K562 (cell line): ENCODE measurements around the gene CLCN4. TPM values are rescaled to one million over a fixed set of nuclear protein-coding genes. Genes with fewer than 3 reads are reported as not detected.

Experiments used
- ATAC-seq: fragments of 200-7000 bp; cut with Tn5 transposase; 3 replicates; pipeline ENCODE4 v1.9.1; 2020; ENCODE audit warnings: moderate library complexity
- BruUV-seq: library from RNA; stranded (reverse); fragments of 400-500 nt; replicated peaks from 2 replicates; lab custom pipeline; 2021; lab: Mats Ljungman, UMichigan
- CTCF ChIA-PET: fragments of 300-600 bp; formaldehyde crosslinking; extraction: SDS; loops from one replicate; lab custom pipeline; 2021; ENCODE audit warnings: low intra/inter-chr PET ratio; lab: Yijun Ruan, JAX
- POLR2A ChIA-PET: fragments of 300-600, 350-650 bp; sonication (Branson Sonifier 250); formaldehyde crosslinking; extraction: SDS; loops from one replicate; lab custom pipeline; 2021; ENCODE audit warnings: antibody characterized with exemption, inconsistent platforms; lab: Yijun Ruan, JAX
- DNase-seq, 4 experiments: peaks; one replicate each; pipeline versions ENCODE4 v3.0.0 to v3.0.0-alpha.2; 2011 to 2018; ENCODE audit warnings: low spot score in 3 of 4, mixed read lengths in 3 of 4; ENCODE audit errors: extremely low read depth in 1 of 4
- FAIRE-seq: peaks from 2 replicates; lab custom pipeline; 2011; peaks lifted over from hg19 to GRCh38; lab: Jason Lieb, UNC
- H2AFZ ChIP-seq: 2 replicates; pipeline ENCODE4 v1.6.0; 2011; ENCODE audit warnings: low read depth, low read length, control low read depth, inconsistent platforms
- H3K27ac ChIP-seq: fragments of 200-600 bp; 3 replicates; pipeline ENCODE4 v1.8.0; 2011; ENCODE audit warnings: low read depth, mild to moderate bottlenecking, control low read depth, inconsistent platforms, low read length, moderate library complexity, mixed read lengths; ENCODE audit errors: extremely low read depth
- H3K27me3 ChIP-seq, 2 experiments: fragments of 300-600 bp in 1 of 2; 2 replicates in 1 of 2; 3 replicates in 1 of 2; pipeline versions ENCODE4 v1.6.0 to v1.8.0; 2011; ENCODE audit warnings: inconsistent platforms in 2 of 2, low read length in 2 of 2, mild to moderate bottlenecking in 1 of 2, mixed read lengths in 1 of 2, moderate library complexity in 1 of 2; ENCODE audit not compliant: control insufficient read depth in 2 of 2, insufficient read depth in 2 of 2
- H3K36me3 ChIP-seq: fragments of 300-600 bp; 3 replicates; pipeline ENCODE4 v1.8.0; 2011; ENCODE audit warnings: mild to moderate bottlenecking, low read length, inconsistent platforms; ENCODE audit not compliant: control insufficient read depth, insufficient read depth
- H3K4me1 ChIP-seq, 2 experiments: fragments of 200-600 bp in 1 of 2; replicated peaks in 1 of 2; 2 replicates in 1 of 2; 3 replicates in 1 of 2; pipeline versions ENCODE4 v1.5.1 to v1.8.0; 2011; ENCODE audit warnings: inconsistent platforms in 2 of 2, low read length in 2 of 2, mild to moderate bottlenecking in 1 of 2, mixed read lengths in 1 of 2, moderate library complexity in 1 of 2; ENCODE audit not compliant: control insufficient read depth in 2 of 2, insufficient read depth in 2 of 2
- H3K4me2 ChIP-seq: 2 replicates; pipeline ENCODE4 v1.6.1; 2011; ENCODE audit warnings: low read length, control low read depth, inconsistent platforms, mixed read lengths; ENCODE audit not compliant: insufficient read depth
- H3K4me3 ChIP-seq: fragments of 200-600 bp; sonication (generic), shearing (Covaris generic); 2 replicates; pipeline ENCODE4 v1.5.1; 2016; ENCODE audit warnings: control low read depth, inconsistent platforms
- H3K79me2 ChIP-seq: fragments of 200-600 bp; 3 replicates; pipeline ENCODE4 v1.8.0; 2011; ENCODE audit warnings: low read length, inconsistent platforms; ENCODE audit not compliant: control insufficient read depth, insufficient read depth
- H3K9ac ChIP-seq, 2 experiments: 2 replicates each; pipeline versions ENCODE4 v1.6.0 to v1.6.1; 2011; ENCODE audit warnings: low read depth in 2 of 2, low read length in 2 of 2, control low read depth in 1 of 2, inconsistent platforms in 1 of 2, mild to moderate bottlenecking in 1 of 2, mixed read lengths in 1 of 2; ENCODE audit not compliant: insufficient read depth in 1 of 2
- H3K9me1 ChIP-seq: one replicate; pipeline ENCODE4 v1.6.0; 2011; ENCODE audit warnings: inconsistent platforms, mild to moderate bottlenecking, low read length, moderate library complexity; ENCODE audit not compliant: control insufficient read depth, insufficient read depth
- H3K9me3 ChIP-seq: replicated peaks from 2 replicates; pipeline ENCODE4 v1.5.1; 2011; ENCODE audit warnings: low read depth, low read length, inconsistent platforms; ENCODE audit not compliant: control insufficient read depth, insufficient read depth
- H4K20me1 ChIP-seq: replicated peaks from 2 replicates; pipeline ENCODE4 v1.6.1; 2011; ENCODE audit warnings: low read length, inconsistent platforms, mixed read lengths; ENCODE audit not compliant: control insufficient read depth, insufficient read depth
- E2F3 ChIP-seq: fragments of 250-450 bp; sonication (Bioruptor Pico); IDR thresholded peaks from 2 replicates; pipeline ENCODE4 v1.4.0; 2020; ENCODE audit warnings: mild to moderate bottlenecking
- JUNB ChIP-seq: fragments of 450-650 bp; formaldehyde crosslinking; conservative IDR thresholded peaks from 2 replicates; pipeline ENCODE4 v1.4.0; 2020; ENCODE audit warnings: mild to moderate bottlenecking
- NFATC3 ChIP-seq: fragments of 450-650 bp; IDR thresholded peaks from 2 replicates; pipeline ENCODE4 v1.6.1; 2017; ENCODE audit warnings: mild to moderate bottlenecking
- ZNF212 ChIP-seq: fragments of 450-650 bp; formaldehyde crosslinking; IDR thresholded peaks from 2 replicates; pipeline ENCODE4 v1.4.0; 2020; ENCODE audit warnings: mild to moderate bottlenecking
- ZNF324 ChIP-seq: fragments of 250-450 bp; sonication (Bioruptor Pico); IDR thresholded peaks from 2 replicates; pipeline ENCODE4 v1.4.0; 2020; ENCODE audit warnings: mild to moderate bottlenecking
- ZSCAN29 ChIP-seq: fragments of 450-650 bp; IDR thresholded peaks from 2 replicates; pipeline ENCODE4 v1.6.1; 2017
- whole genome bisulfite sequencing: fragments of 100-300 bp; shearing (Covaris generic); methylation state at CpG from one replicate; pipeline ENCODE4 v1.1.6; 2016; ENCODE audit warnings: low coverage, mixed read lengths; ENCODE audit not compliant: insufficient coverage; ENCODE audit errors: missing lambda C conversion rate; 5-methylcytosine and 5-hydroxymethylcytosine counted together
- in situ Hi-C: fragments of 300-500 bp; cut with MboI; formaldehyde crosslinking; loops from 4 replicates; pipeline ENCODE4 v1.15.0; 2018; ENCODE audit warnings: inconsistent platforms, mixed read lengths
- intact Hi-C: fragments of 100-400 bp; cut with micrococcal nuclease; formaldehyde crosslinking; loops from 2 replicates; pipeline ENCODE4 v1.14.2; 2022
- polyA plus RNA-seq, 8 experiments: library from polyadenylated mRNA; depleted of rRNA in 4 of 8; stranded (reverse) in 5 of 8; unstranded in 3 of 8; fragments of >200 nt; fragmentation: Nextera tagmentation in 2 of 8; fragmentation: Illumina TruSeq in 1 of 8; extraction: Ambion mirVana in 2 of 8; extraction: Trizol in 1 of 8; gene quantifications; 2 replicates each; pipeline versions ENCODE4 v1.2.1 to v1.2.3, GENCODE V29; 2011 to 2014; ENCODE audit warnings: inconsistent platforms in 1 of 8, missing spikeins in 1 of 8
- total RNA-seq, 7 experiments: library from RNA; depleted of rRNA in 6 of 7; stranded (reverse); fragments of >200 nt in 6 of 7; fragmentation: Illumina TruSeq in 2 of 7; extraction: Trizol in 2 of 7; gene quantifications; 2 replicates each; pipeline versions ENCODE4 v1.2.1 to v1.2.3, GENCODE V29; 2011 to 2021; ENCODE audit warnings: low replicate concordance in 1 of 7
- TF ChIP-seq, protein P1 (sequence below): IDR thresholded peaks from 2 replicates; pipeline ENCODE4 v1.6.1; 2016; ENCODE audit warnings: missing genetic modification characterization, missing compliant biosample characterization
- TF ChIP-seq, protein P2 (sequence below): sonication (generic); formaldehyde crosslinking; IDR thresholded peaks from 2 replicates; pipeline ENCODE4 v1.8.0; 2022; ENCODE audit warnings: mild to moderate bottlenecking, low read depth, missing genetic modification reagents

Gene CLCN4
- total and polyA plus RNA-seq, 9 of the 15 experiments (the other 6 are each of a cell fraction or from before 2014, with no cell fraction given): 0.03 to 0.24 (median 0.10) TPM; not detected in 1

DNA sequence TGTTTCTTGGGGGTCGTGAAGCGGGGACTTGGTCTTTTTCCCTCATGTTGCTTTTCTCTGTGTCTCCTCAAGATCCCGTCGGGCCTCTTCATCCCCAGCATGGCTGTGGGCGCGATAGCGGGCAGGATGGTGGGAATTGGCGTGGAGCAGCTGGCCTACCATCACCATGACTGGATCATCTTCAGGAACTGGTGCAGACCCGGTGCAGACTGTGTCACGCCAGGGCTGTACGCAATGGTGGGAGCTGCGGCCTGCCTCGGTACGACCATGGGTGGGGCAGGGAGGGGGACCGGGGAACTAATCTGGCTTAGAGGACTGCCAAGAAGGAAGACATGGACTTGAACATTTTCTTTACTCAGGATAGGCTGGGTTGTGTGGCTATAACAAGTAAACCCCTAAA is 55.6 kb downstream of the CLCN4 start (continued):
- TF ChIP-seq, protein P1, sequence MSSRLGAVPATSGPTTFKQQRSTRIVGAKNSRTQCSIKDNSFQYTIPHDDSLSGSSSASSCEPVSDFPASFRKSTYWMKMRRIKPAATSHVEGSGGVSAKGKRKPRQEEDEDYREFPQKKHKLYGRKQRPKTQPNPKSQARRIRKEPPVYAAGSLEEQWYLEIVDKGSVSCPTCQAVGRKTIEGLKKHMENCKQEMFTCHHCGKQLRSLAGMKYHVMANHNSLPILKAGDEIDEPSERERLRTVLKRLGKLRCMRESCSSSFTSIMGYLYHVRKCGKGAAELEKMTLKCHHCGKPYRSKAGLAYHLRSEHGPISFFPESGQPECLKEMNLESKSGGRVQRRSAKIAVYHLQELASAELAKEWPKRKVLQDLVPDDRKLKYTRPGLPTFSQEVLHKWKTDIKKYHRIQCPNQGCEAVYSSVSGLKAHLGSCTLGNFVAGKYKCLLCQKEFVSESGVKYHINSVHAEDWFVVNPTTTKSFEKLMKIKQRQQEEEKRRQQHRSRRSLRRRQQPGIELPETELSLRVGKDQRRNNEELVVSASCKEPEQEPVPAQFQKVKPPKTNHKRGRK (tag): no peak
- TF ChIP-seq ZNF212 (CRISPR knock-in tag): no peak
- TF ChIP-seq, all 486 proteins: peak for 0

DNA sequence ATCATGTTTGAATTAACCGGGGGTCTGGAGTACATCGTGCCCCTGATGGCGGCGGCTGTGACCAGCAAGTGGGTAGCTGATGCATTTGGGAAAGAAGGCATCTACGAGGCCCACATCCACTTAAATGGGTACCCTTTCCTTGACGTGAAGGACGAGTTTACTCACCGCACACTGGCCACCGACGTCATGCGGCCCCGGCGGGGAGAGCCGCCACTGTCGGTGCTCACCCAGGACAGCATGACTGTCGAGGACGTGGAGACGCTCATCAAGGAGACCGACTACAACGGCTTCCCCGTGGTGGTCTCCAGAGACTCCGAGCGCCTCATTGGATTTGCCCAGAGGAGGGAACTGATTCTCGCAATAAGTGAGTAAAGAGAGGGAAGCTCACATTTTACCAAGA is 56.9 kb downstream of the CLCN4 start:
- no TSS peak for BruUV-seq
- H2AFZ ChIP-seq: no peak overlapping the region
- no peak overlapping the region for H3K27ac ChIP-seq
- ChIA-PET CTCF (no interaction called here), POLR2A (no interaction called here)
- H3K27me3 ChIP-seq: peaks cover 7 to 33% of the 10 kb centered on the region in 2 experiments; a peak in 4 of 5 replicates
- no peaks in the 10 kb centered on the region for H3K79me2 ChIP-seq
- H3K4me1 ChIP-seq: no peaks in the 10 kb centered on the region
- H3K36me3 ChIP-seq: no peaks in the 10 kb centered on the region
- H3K4me3 ChIP-seq: no peak overlapping the region
- H3K4me2 ChIP-seq: no peak overlapping the region
- no peak for DNase-seq
- H3K9me1 ChIP-seq: no peaks in the 10 kb centered on the region
- FAIRE-seq: no peak
- WGBS: 3% methylated on average over 22 of the region's 24 CpGs
- H3K9me3 ChIP-seq: no peaks in the 10 kb centered on the region
- no peaks in the 10 kb centered on the region for H4K20me1 ChIP-seq
- TF ChIP-seq ZSCAN29 (no peak), NFATC3 (no peak), E2F3 (CRISPR knock-in tag) (no peak), JUNB (CRISPR knock-in tag) (no peak), ZNF324 (no peak)
- TF ChIP-seq, protein P2, sequence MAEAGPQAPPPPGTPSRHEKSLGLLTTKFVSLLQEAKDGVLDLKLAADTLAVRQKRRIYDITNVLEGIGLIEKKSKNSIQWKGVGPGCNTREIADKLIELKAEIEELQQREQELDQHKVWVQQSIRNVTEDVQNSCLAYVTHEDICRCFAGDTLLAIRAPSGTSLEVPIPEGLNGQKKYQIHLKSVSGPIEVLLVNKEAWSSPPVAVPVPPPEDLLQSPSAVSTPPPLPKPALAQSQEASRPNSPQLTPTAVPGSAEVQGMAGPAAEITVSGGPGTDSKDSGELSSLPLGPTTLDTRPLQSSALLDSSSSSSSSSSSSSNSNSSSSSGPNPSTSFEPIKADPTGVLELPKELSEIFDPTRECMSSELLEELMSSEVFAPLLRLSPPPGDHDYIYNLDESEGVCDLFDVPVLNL (CRISPR knock-in tag): no peak
- no peak overlapping the region for H3K9ac ChIP-seq
- in situ Hi-C loops (no loop called here), intact Hi-C loops (no loop called here)
- ATAC-seq: no peak
